IMR-90 (cell line): Measurements from ENCODE around the gene DKK2.

ENCODE experiments used
- CEBPB ChIP-seq: IDR thresholded peaks from 2 replicates; pipeline ENCODE4 v1.6.1; 2012; ENCODE audit warnings: low read depth, low read length, improper control_type of control experiment
- CTCF ChIP-seq: conservative IDR thresholded peaks from 2 replicates; pipeline ENCODE4 v1.5.1; 2012; ENCODE audit warnings: mild to moderate bottlenecking, low read depth, low read length, improper control_type of control experiment
- RAD21 ChIP-seq: IDR thresholded peaks from 2 replicates; pipeline ENCODE4 v1.6.1; 2012; ENCODE audit warnings: low read length, improper control_type of control experiment

- TF ChIP-seq CTCF (no peak), RAD21 (no peak), CEBPB (no peak)
These were observed 906 bp downstream of the DKK2 start for GRCh38 chr4:107034996-107035818.
